CD4-positive, CD25-positive, alpha-beta regulatory T cell (primary cell): ENCODE measurements around the gene TPO. TPM values are rescaled to one million over a fixed set of nuclear protein-coding genes. Genes with fewer than 3 reads are reported as not detected.
"Not testable (repeated sequence)": the region's sequence is repeated elsewhere in the genome, so short reads cannot be mapped to it uniquely, and the experiment has no call there.

Source experiments
- ATAC-seq, 2 donors: fragments of 150-1000 bp; cut with Tn5 transposase; one replicate each; pipeline ENCODE4 v1.10.0; 2021; ENCODE audit warnings: low read depth in 2 of 2, moderate number of reproducible peaks in 2 of 2, moderate library complexity in 1 of 2
- DNase-seq, 3 donors: peaks; one replicate each; pipeline versions ENCODE4 v3.0.0 to v3.0.0-alpha.2; 2012 to 2022; ENCODE audit warnings: mixed read lengths in 1 of 3
- H3K27ac ChIP-seq: one replicate; pipeline ENCODE4 v1.7.0; 2013; ENCODE audit warnings: mild to moderate bottlenecking, low read length; ENCODE audit not compliant: insufficient read depth, poor library complexity, severe bottlenecking
- H3K27me3 ChIP-seq: one replicate; pipeline ENCODE4 v1.7.0; 2013; ENCODE audit warnings: low read length; ENCODE audit not compliant: control insufficient read depth, insufficient read depth
- H3K36me3 ChIP-seq: one replicate; pipeline ENCODE4 v1.7.0; 2013; ENCODE audit warnings: mild to moderate bottlenecking, low read length, moderate library complexity; ENCODE audit not compliant: control insufficient read depth, insufficient read depth
- H3K4me1 ChIP-seq: 2 replicates; pipeline ENCODE4 v1.7.0; 2013; ENCODE audit warnings: mild to moderate bottlenecking, low read length; ENCODE audit not compliant: insufficient read depth, control insufficient read depth, poor library complexity, severe bottlenecking
- H3K4me3 ChIP-seq: one replicate; pipeline ENCODE4 v1.7.0; 2013; ENCODE audit warnings: low read depth, mild to moderate bottlenecking, low read length, moderate library complexity
- H3K9me3 ChIP-seq, 2 experiments: 1 replicate in 1 of 2; 2 replicates in 1 of 2; pipeline ENCODE4 v1.7.0; 2013; ENCODE audit warnings: low read length in 2 of 2, mild to moderate bottlenecking in 1 of 2, moderate library complexity in 1 of 2; ENCODE audit not compliant: control insufficient read depth in 2 of 2
- H3K27ac Mint-ChIP-seq, 3 donors: one replicate each; pipeline ENCODE4 v1.8.0; 2020 to 2022; ENCODE audit warnings: mild to moderate bottlenecking in 3 of 3, mixed read lengths in 3 of 3, moderate library complexity in 2 of 3
- H3K27me3 Mint-ChIP-seq: one replicate; pipeline ENCODE4 v1.8.0; 2022; ENCODE audit warnings: mild to moderate bottlenecking, mixed read lengths
- H3K36me3 Mint-ChIP-seq: one replicate; pipeline ENCODE4 v1.8.0; 2020; ENCODE audit warnings: mixed read lengths
- H3K4me1 Mint-ChIP-seq, 4 donors: one replicate each; pipeline ENCODE4 v1.8.0; 2020 to 2022; ENCODE audit warnings: mixed read lengths in 4 of 4, mild to moderate bottlenecking in 1 of 4
- H3K4me3 Mint-ChIP-seq, 4 donors: one replicate each; pipeline ENCODE4 v1.8.0; 2020 to 2022; ENCODE audit warnings: mild to moderate bottlenecking in 4 of 4, mixed read lengths in 4 of 4, moderate library complexity in 3 of 4
- H3K9me3 Mint-ChIP-seq, 7 donors: one replicate each; pipeline ENCODE4 v1.8.0; 2020 to 2022; ENCODE audit warnings: mixed read lengths in 7 of 7, mild to moderate bottlenecking in 3 of 7, moderate library complexity in 2 of 7
- polyA plus RNA-seq, 4 donors: library from polyadenylated mRNA; unstranded; fragments of 300-500 nt; fragmentation: Illumina TruSeq; gene quantifications; one replicate each; pipeline ENCODE4 v1.2.3, GENCODE V29; 2021
- total RNA-seq: library from RNA; stranded (reverse); gene quantifications from one replicate; pipeline ENCODE4 v1.2.3, GENCODE V29; 2022

TPO gene
- total and polyA plus RNA-seq, 5 donors from 2014 or later: 0.27 to 1.5 (median 0.57) TPM

- H3K4me3 ChIP-seq: no peak overlapping the region
- no peak overlapping the region for H3K4me3 Mint-ChIP-seq
- H3K9me3 ChIP-seq: peaks cover 0 to 1% of the 10 kb centered on the region in 2 experiments
- ATAC-seq: no peak
- H3K27me3 Mint-ChIP-seq: no peaks in the 10 kb centered on the region
- H3K36me3 Mint-ChIP-seq: no peaks in the 10 kb centered on the region
- H3K27ac Mint-ChIP-seq: no peak overlapping the region
- no peaks in the 10 kb centered on the region for H3K27me3 ChIP-seq
- no peak for DNase-seq
- no peaks in the 10 kb centered on the region for H3K4me1 ChIP-seq
- peaks cover 0 to 5% (median 0%) of the 10 kb centered on the region in 7 donors for H3K9me3 Mint-ChIP-seq
- peaks cover 0 to 3% (median 0%) of the 10 kb centered on the region in 4 donors for H3K4me1 Mint-ChIP-seq
- H3K36me3 ChIP-seq: no peaks in the 10 kb centered on the region
- H3K27ac ChIP-seq: no peak overlapping the region
Observed at GRCh38 chr2:1405967-1406366, 7.3 kb upstream of the TPO start.

GRCh38 chr2:1406434-1406833 is 6.8 kb upstream of the TPO start:
- H3K4me1 ChIP-seq: no peaks in the 10 kb centered on the region
- no peak for ATAC-seq
- Mint-ChIP-seq H3K4me1 (peaks cover 0 to 3% (median 0%) of the 10 kb centered on the region in 4 donors), H3K36me3 (no peaks in the 10 kb centered on the region), H3K27ac (no peak overlapping the region), H3K9me3 (peaks cover 0 to 5% (median 0%) of the 10 kb centered on the region in 7 donors), H3K27me3 (no peaks in the 10 kb centered on the region), H3K4me3 (no peak overlapping the region)
- H3K27me3 ChIP-seq: no peaks in the 10 kb centered on the region
- H3K36me3 ChIP-seq: no peaks in the 10 kb centered on the region
- no peak overlapping the region for H3K27ac ChIP-seq
- DNase-seq: no peak
- H3K9me3 ChIP-seq: peaks cover 0 to 1% of the 10 kb centered on the region in 2 experiments
- H3K4me3 ChIP-seq: no peak overlapping the region

GRCh38 chr2:1407950-1408675 is 5.2 kb upstream of the TPO start:
- Histone ChIP-seq H3K27me3 (no peaks in the 10 kb centered on the region), H3K36me3 (no peaks in the 10 kb centered on the region), H3K4me3 (no peak overlapping the region), H3K9me3 (no peaks in the 10 kb centered on the region), H3K27ac (no peak overlapping the region), H3K4me1 (no peaks in the 10 kb centered on the region)
- Mint-ChIP-seq H3K27ac (no peak overlapping the region), H3K4me3 (no peak overlapping the region), H3K36me3 (no peaks in the 10 kb centered on the region), H3K4me1 (peaks cover 0 to 3% (median 0%) of the 10 kb centered on the region in 4 donors), H3K9me3 (peaks cover 0 to 3% (median 0%) of the 10 kb centered on the region in 7 donors), H3K27me3 (no peaks in the 10 kb centered on the region)
- ATAC-seq: no peak
- no peak for DNase-seq

- no peaks in the 10 kb centered on the region for H3K36me3 ChIP-seq
- Mint-ChIP-seq H3K36me3 (no peaks in the 10 kb centered on the region), H3K4me1 (no peaks in the 10 kb centered on the region), H3K4me3 (no peak overlapping the region), H3K27me3 (no peaks in the 10 kb centered on the region), H3K9me3 (peaks cover 0 to 1% (median 0%) of the 10 kb centered on the region in 7 donors), H3K27ac (no peak overlapping the region)
- no peaks in the 10 kb centered on the region for H3K27me3 ChIP-seq
- H3K4me3 ChIP-seq: no peak overlapping the region
- DNase-seq (no peak), ATAC-seq (no peak)
- no peaks in the 10 kb centered on the region for H3K4me1 ChIP-seq
- H3K27ac ChIP-seq: no peak overlapping the region
- no peaks in the 10 kb centered on the region for H3K9me3 ChIP-seq
Observed at GRCh38 chr2:1414121-1414520, 858 bp downstream of the TPO start.

GRCh38 chr2:1414901-1415300 is 1.6 kb downstream of the TPO start:
- not testable (repeated sequence) for DNase-seq

GRCh38 chr2:1415501-1415900 is 2.2 kb downstream of the TPO start:
- no peaks in the 10 kb centered on the region for H3K4me1 Mint-ChIP-seq

More at GRCh38 chr2:1414901-1415300, 1.6 kb downstream of the TPO start:
- not testable (repeated sequence) for H3K4me3 ChIP-seq, H3K27me3 ChIP-seq, H3K4me3 Mint-ChIP-seq, H3K9me3 Mint-ChIP-seq, ATAC-seq, H3K27ac Mint-ChIP-seq, H3K36me3 Mint-ChIP-seq, H3K4me1 ChIP-seq, H3K27me3 Mint-ChIP-seq, H3K27ac ChIP-seq, H3K9me3 ChIP-seq, H3K36me3 ChIP-seq, H3K4me1 Mint-ChIP-seq

GRCh38 chr2:1418566-1418965 is 5.3 kb downstream of the TPO start:
- Histone ChIP-seq H3K9me3 (no peaks in the 10 kb centered on the region), H3K27me3 (no peaks in the 10 kb centered on the region), H3K4me3 (no peak overlapping the region), H3K36me3 (no peaks in the 10 kb centered on the region), H3K27ac (no peak overlapping the region), H3K4me1 (no peaks in the 10 kb centered on the region)
- no peaks in the 10 kb centered on the region for H3K27me3 Mint-ChIP-seq
- H3K9me3 Mint-ChIP-seq: no peaks in the 10 kb centered on the region
- H3K27ac Mint-ChIP-seq: no peak overlapping the region
- no peak for ATAC-seq
- DNase-seq: no peak
- no peaks in the 10 kb centered on the region for H3K36me3 Mint-ChIP-seq
- H3K4me3 Mint-ChIP-seq: no peak overlapping the region
- H3K4me1 Mint-ChIP-seq: no peaks in the 10 kb centered on the region

More at GRCh38 chr2:1415501-1415900, 2.2 kb downstream of the TPO start:
- Mint-ChIP-seq H3K27ac (no peak overlapping the region), H3K36me3 (no peaks in the 10 kb centered on the region), H3K4me3 (no peak overlapping the region), H3K27me3 (no peaks in the 10 kb centered on the region), H3K9me3 (peaks cover 0 to 1% (median 0%) of the 10 kb centered on the region in 7 donors)
- Histone ChIP-seq H3K9me3 (no peaks in the 10 kb centered on the region), H3K4me1 (no peaks in the 10 kb centered on the region), H3K27ac (no peak overlapping the region), H3K27me3 (no peaks in the 10 kb centered on the region), H3K36me3 (no peaks in the 10 kb centered on the region), H3K4me3 (no peak overlapping the region)
- ATAC-seq: no peak
- DNase-seq: no peak
